ENCODE results near the gene ARHGAP31.
A peak's percentile ranks its signal among the peaks of the same experiment; 100 is the strongest.

Gene ARHGAP31

GRCh38 chr3:119436977-119437376 lies 142.8 kb downstream of the ARHGAP31 start:
- TF ChIP-seq POU2F2 (IDR thresholded peaks at IDR 0.05; ENCODE audit: low read depth, low read length) (no peak), POLR2A (IDR thresholded peaks at IDR 0.05; ENCODE audit: low read depth, low read length) (no peak), TAF1 (IDR thresholded peaks at IDR 0.05; ENCODE audit: low read depth, low read length) (no peak), SPI1 (IDR thresholded peaks at IDR 0.05; ENCODE audit: low read depth, low read length) (no peak), PAX5 (IDR thresholded peaks at IDR 0.05; ENCODE audit: insufficient read depth, low read length, severe bottlenecking) (no peak), POLR2AphosphoS5 (IDR thresholded peaks at IDR 0.05; ENCODE audit: low read depth, low read length) (no peak)
- FAIRE-seq (no peak), DNase-seq (ENCODE audit: insufficient read length, low spot score) (no peak)

GRCh38 chr3:119437691-119438258 lies 143.6 kb downstream of the ARHGAP31 start:
- FAIRE-seq (no peak), DNase-seq (ENCODE audit: insufficient read length, low spot score) (no peak)
- no peak for TF ChIP-seq TAF1 (IDR thresholded peaks at IDR 0.05; ENCODE audit: low read depth, low read length)
- no peak for TF ChIP-seq PAX5 (IDR thresholded peaks at IDR 0.05; ENCODE audit: insufficient read depth, low read length, severe bottlenecking)
- no peak for TF ChIP-seq SPI1 (IDR thresholded peaks at IDR 0.05; ENCODE audit: low read depth, low read length)

- DNase-seq (ENCODE audit: insufficient read length, low spot score) (no peak), FAIRE-seq (no peak)
- no peak for TF ChIP-seq POU2F2 (IDR thresholded peaks at IDR 0.05; ENCODE audit: low read depth, low read length)
- TF ChIP-seq PAX5 (IDR thresholded peaks at IDR 0.05; ENCODE audit: insufficient read depth, low read length, severe bottlenecking): no peak
- TF ChIP-seq TAF1 (IDR thresholded peaks at IDR 0.05; ENCODE audit: low read depth, low read length): no peak
- no peak for TF ChIP-seq POLR2A (IDR thresholded peaks at IDR 0.05; ENCODE audit: low read depth, low read length)
- TF ChIP-seq POLR2AphosphoS5 (IDR thresholded peaks at IDR 0.05; ENCODE audit: low read depth, low read length): no peak
- no peak for TF ChIP-seq SPI1 (IDR thresholded peaks at IDR 0.05; ENCODE audit: low read depth, low read length)
Measured at GRCh38 chr3:119443179-119443578, 149.0 kb downstream of the ARHGAP31 start.

- TF ChIP-seq POLR2AphosphoS5 (IDR thresholded peaks at IDR 0.05; ENCODE audit: low read depth, low read length) (no peak), POU2F2 (IDR thresholded peaks at IDR 0.05; ENCODE audit: low read depth, low read length) (no peak), TAF1 (IDR thresholded peaks at IDR 0.05; ENCODE audit: low read depth, low read length) (no peak), SPI1 (IDR thresholded peaks at IDR 0.05; ENCODE audit: low read depth, low read length) (no peak), POLR2A (IDR thresholded peaks at IDR 0.05; ENCODE audit: low read depth, low read length) (no peak), PAX5 (IDR thresholded peaks at IDR 0.05; ENCODE audit: insufficient read depth, low read length, severe bottlenecking) (no peak)
- DNase-seq (ENCODE audit: insufficient read length, low spot score) (no peak), FAIRE-seq (no peak)
Measured at GRCh38 chr3:119444590-119444989, 150.4 kb downstream of the ARHGAP31 start.

GRCh38 chr3:119453822-119454221 lies 159.6 kb downstream of the ARHGAP31 start:
- FAIRE-seq (no peak), DNase-seq (ENCODE audit: insufficient read length, low spot score) (no peak)
- TF ChIP-seq SPI1 (IDR thresholded peaks at IDR 0.05; ENCODE audit: low read depth, low read length): no peak
- no peak for TF ChIP-seq TAF1 (IDR thresholded peaks at IDR 0.05; ENCODE audit: low read depth, low read length)
- TF ChIP-seq POLR2A (IDR thresholded peaks at IDR 0.05; ENCODE audit: low read depth, low read length): no peak
- TF ChIP-seq POLR2AphosphoS5 (IDR thresholded peaks at IDR 0.05; ENCODE audit: low read depth, low read length): no peak
- no peak for TF ChIP-seq POU2F2 (IDR thresholded peaks at IDR 0.05; ENCODE audit: low read depth, low read length)
- TF ChIP-seq PAX5 (IDR thresholded peaks at IDR 0.05; ENCODE audit: insufficient read depth, low read length, severe bottlenecking): no peak

GRCh38 chr3:119456469-119456868 lies 162.3 kb downstream of the ARHGAP31 start:
- TF ChIP-seq POU2F2 (IDR thresholded peaks at IDR 0.05; ENCODE audit: low read depth, low read length) (no peak), POLR2A (IDR thresholded peaks at IDR 0.05; ENCODE audit: low read depth, low read length) (no peak), POLR2AphosphoS5 (IDR thresholded peaks at IDR 0.05; ENCODE audit: low read depth, low read length) (0 out of 2 replicates have a peak, but pooled peaks have one; percentile 24), TAF1 (IDR thresholded peaks at IDR 0.05; ENCODE audit: low read depth, low read length) (no peak), SPI1 (IDR thresholded peaks at IDR 0.05; ENCODE audit: low read depth, low read length) (no peak), PAX5 (IDR thresholded peaks at IDR 0.05; ENCODE audit: insufficient read depth, low read length, severe bottlenecking) (no peak)
- DNase-seq (ENCODE audit: insufficient read length, low spot score) (no peak), FAIRE-seq (no peak)

GRCh38 chr3:119457246-119457645 lies 163.1 kb downstream of the ARHGAP31 start:
- no peak for DNase-seq (ENCODE audit: insufficient read length, low spot score)
- TF ChIP-seq SPI1 (IDR thresholded peaks at IDR 0.05; ENCODE audit: low read depth, low read length): no peak
- TF ChIP-seq POLR2A (IDR thresholded peaks at IDR 0.05; ENCODE audit: low read depth, low read length): no peak
- TF ChIP-seq POLR2AphosphoS5 (IDR thresholded peaks at IDR 0.05; ENCODE audit: low read depth, low read length): no peak
- TF ChIP-seq TAF1 (IDR thresholded peaks at IDR 0.05; ENCODE audit: low read depth, low read length): no peak
- TF ChIP-seq POU2F2 (IDR thresholded peaks at IDR 0.05; ENCODE audit: low read depth, low read length): no peak
- no peak for TF ChIP-seq PAX5 (IDR thresholded peaks at IDR 0.05; ENCODE audit: insufficient read depth, low read length, severe bottlenecking)
- no peak for FAIRE-seq

GRCh38 chr3:119463171-119464169 lies 169.3 kb downstream of the ARHGAP31 start, which contains the start of gene TMEM39A:
TMEM39A (minus strand) TSS chr3:119463615; CDS start chr3:119462074, 1,541 bp downstream.
- FAIRE-seq (peak; percentile 100), DNase-seq (ENCODE audit: insufficient read length, low spot score) (peak; percentile 87)

GRCh38 chr3:119468041-119468440 lies 173.9 kb downstream of the ARHGAP31 start:
- TF ChIP-seq POU2F2 (IDR thresholded peaks at IDR 0.05; ENCODE audit: low read depth, low read length): no peak
- no peak for TF ChIP-seq POLR2A (IDR thresholded peaks at IDR 0.05; ENCODE audit: low read depth, low read length)
- TF ChIP-seq PAX5 (IDR thresholded peaks at IDR 0.05; ENCODE audit: insufficient read depth, low read length, severe bottlenecking): no peak
- TF ChIP-seq SPI1 (IDR thresholded peaks at IDR 0.05; ENCODE audit: low read depth, low read length): no peak
- no peak for TF ChIP-seq TAF1 (IDR thresholded peaks at IDR 0.05; ENCODE audit: low read depth, low read length)
- no peak for TF ChIP-seq POLR2AphosphoS5 (IDR thresholded peaks at IDR 0.05; ENCODE audit: low read depth, low read length)
- FAIRE-seq (no peak), DNase-seq (ENCODE audit: insufficient read length, low spot score) (no peak)

More at GRCh38 chr3:119463171-119464169, 169.3 kb downstream of the ARHGAP31 start, which contains the start of gene TMEM39A:
- peak; percentile 97 for TF ChIP-seq POLR2AphosphoS5 (IDR thresholded peaks at IDR 0.05; ENCODE audit: low read depth, low read length)
- TF ChIP-seq POLR2A (IDR thresholded peaks at IDR 0.05; ENCODE audit: low read depth, low read length): peak; percentile 97
- peak; percentile 93 for TF ChIP-seq SPI1 (IDR thresholded peaks at IDR 0.05; ENCODE audit: low read depth, low read length)
- TF ChIP-seq POU2F2 (IDR thresholded peaks at IDR 0.05; ENCODE audit: low read depth, low read length): peak; percentile 90
- TF ChIP-seq PAX5 (IDR thresholded peaks at IDR 0.05; ENCODE audit: insufficient read depth, low read length, severe bottlenecking): peak; percentile 51
- TF ChIP-seq TAF1 (IDR thresholded peaks at IDR 0.05; ENCODE audit: low read depth, low read length): peak; percentile 92

All from GM12891 (cell line).